Hematopoietic multipotent progenitor cell treated with erythropoietin and hydrocortisone succinate and interleukin-3 and kit ligand, for 17 days (in vitro differentiated cells): ENCODE data around the gene CHRNG.

ENCODE experiments used
- DNase-seq: peaks from one replicate; pipeline ENCODE4 v3.0.0-alpha.2; 2015; ENCODE audit warnings: low spot score

Gene CHRNG, protein sequence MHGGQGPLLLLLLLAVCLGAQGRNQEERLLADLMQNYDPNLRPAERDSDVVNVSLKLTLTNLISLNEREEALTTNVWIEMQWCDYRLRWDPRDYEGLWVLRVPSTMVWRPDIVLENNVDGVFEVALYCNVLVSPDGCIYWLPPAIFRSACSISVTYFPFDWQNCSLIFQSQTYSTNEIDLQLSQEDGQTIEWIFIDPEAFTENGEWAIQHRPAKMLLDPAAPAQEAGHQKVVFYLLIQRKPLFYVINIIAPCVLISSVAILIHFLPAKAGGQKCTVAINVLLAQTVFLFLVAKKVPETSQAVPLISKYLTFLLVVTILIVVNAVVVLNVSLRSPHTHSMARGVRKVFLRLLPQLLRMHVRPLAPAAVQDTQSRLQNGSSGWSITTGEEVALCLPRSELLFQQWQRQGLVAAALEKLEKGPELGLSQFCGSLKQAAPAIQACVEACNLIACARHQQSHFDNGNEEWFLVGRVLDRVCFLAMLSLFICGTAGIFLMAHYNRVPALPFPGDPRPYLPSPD

DNA sequence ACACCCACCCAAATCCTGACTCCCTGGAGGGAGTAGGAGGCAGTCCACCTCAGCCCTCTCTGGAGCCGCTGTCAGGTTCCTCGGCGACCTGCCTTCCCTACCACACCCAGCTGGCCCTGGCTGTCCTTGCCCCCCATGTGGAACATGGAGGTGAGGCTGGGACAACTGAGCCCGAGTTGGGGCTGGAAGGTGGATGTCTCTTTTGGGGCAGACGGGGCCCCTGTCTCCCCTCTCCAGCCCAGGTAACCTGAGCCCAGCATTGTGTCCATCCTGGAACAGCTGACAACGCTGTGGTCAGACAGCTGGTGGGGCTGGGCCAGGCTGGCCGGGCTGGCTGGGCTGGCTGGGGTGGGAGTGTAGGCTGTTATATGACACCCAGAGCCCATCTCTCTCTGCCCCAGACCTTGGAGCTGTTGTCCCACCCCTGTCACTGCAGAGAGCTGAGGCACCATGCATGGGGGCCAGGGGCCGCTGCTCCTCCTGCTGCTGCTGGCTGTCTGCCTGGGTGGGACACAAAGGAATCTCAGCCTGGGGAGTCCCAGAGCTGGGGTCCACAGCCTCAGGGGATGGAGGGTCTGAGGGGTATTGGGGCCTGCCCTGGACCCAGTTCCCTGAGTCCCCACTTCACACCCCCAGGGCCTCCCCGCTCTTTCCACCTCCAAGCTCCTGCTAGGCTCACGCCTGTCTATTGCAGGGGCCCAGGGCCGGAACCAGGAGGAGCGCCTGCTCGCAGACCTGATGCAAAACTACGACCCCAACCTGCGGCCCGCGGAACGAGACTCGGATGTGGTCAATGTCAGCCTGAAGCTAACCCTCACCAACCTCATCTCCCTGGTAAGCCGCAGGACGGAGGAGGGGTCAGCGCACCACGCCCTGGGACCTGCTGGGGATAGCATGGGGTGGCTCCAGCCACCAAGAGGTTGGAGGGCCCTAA lies at the start of gene CHRNG:
Gene CHRNG, plus strand, starts transcription at position 395 of the 934 bp plus-strand sequence. Its CDS starts 56 bp downstream, at position 451.
- DNase-seq = no peak

DNA sequence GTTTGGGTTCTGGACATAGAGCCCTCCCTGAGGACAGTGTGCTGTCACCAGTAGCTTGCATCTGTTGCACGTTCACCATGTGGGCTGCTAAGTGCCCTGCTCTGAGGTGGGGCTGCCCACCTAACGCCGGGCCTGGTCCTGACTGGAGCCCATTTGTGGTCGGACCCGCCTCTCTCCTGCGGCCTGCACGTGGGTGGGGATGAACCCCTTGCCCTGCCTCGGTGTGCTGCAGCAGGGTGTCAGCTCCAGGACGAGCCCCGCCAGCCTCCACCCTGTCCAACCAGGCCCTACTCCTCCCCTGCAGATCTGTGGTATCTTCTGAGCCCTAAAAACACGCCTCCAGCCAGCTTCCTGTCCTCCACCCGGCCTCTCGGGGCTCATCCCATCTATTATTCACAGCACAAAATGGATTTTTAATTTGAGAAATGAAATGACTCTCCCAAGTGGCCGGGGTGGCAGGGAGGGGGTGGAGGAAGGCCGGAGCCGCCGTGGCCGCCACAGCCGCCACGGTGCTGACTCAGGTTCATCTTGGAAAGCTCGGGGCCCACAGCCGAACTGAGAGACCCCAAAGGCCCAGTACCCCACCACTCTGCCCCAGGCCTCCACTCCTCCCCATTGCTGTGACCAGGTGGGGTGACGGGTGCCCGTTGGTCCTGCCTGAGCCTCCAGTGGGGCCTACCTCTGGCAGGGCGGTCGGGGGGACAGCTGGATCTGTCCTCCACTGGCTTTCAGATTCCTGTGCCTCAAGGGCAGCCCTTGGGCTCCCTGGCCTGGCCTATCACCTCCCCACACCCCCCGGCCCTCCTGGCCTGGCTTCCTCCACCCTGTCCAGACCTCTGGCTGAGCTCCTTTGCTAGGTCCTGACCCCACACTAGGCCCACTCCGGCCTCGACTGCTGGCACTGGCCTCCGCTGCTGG lies 49.0 kb upstream of the CHRNG start:
- DNase-seq = no peak

GRCh38 chr2:232491139-232491780 lies 48.2 kb upstream of the CHRNG start:
- DNase-seq = no peak

GRCh38 chr2:232492236-232492848 lies 47.1 kb upstream of the CHRNG start:
- DNase-seq = no peak

GRCh38 chr2:232492963-232493700 lies 46.4 kb upstream of the CHRNG start:
- no peak for DNase-seq

GRCh38 chr2:232493701-232494474 lies 45.6 kb upstream of the CHRNG start:
- no peak for DNase-seq

GRCh38 chr2:232494542-232494941 lies 45.0 kb upstream of the CHRNG start:
- no peak for DNase-seq

- DNase-seq = no peak
Observed at GRCh38 chr2:232495292-232495691, 44.2 kb upstream of the CHRNG start.

GRCh38 chr2:232496501-232497270 lies 42.8 kb upstream of the CHRNG start:
- DNase-seq = no peak

- no peak for DNase-seq
Observed at GRCh38 chr2:232497348-232497747, 42.1 kb upstream of the CHRNG start.

GRCh38 chr2:232498452-232498851 lies 41.0 kb upstream of the CHRNG start:
- DNase-seq = no peak

DNA sequence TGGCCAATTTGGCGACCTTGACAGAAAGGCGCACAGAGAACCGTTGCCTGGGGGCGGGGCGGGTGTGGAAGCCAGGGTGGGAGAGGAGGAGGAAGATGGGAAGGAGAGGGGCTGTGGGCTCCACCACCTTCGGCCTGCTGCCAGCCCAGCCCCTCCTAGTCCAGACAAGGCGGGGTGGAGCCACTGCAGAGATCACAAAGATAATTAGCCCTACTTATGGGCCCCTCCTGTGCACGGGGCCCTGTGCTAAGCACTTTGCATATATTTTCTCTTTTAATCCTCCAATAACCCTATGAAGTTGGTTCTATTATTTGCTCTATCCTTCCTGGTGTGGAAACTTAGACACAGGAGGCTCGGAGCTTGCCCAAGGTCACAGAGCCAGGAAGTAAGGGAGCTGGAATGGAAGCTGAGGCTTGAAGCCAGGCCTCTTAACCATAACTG lies 38.1 kb upstream of the CHRNG start:
- no peak for DNase-seq

GRCh38 chr2:232501794-232502390 lies 37.6 kb upstream of the CHRNG start:
- DNase-seq = no peak

DNA sequence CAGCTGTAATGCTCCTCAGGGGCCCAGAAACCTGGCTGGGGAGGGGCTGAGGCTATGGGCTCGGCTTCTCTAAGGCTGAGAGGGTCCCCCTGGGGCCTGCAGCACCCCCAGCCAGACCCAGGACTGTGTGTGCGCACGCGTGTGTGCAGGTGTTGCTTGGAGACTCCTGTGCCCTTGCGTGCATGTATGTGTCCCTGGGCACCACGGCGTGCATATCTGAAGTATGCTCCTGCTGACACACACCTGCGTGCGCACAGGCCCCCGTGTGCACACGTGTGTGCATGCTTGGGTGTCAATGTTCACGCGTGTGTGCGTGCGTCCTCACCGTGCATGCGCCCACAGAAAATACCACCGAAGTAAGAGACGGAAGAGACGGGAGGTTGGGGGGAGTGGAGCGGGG lies 37.0 kb upstream of the CHRNG start:
- no peak for DNase-seq

DNA sequence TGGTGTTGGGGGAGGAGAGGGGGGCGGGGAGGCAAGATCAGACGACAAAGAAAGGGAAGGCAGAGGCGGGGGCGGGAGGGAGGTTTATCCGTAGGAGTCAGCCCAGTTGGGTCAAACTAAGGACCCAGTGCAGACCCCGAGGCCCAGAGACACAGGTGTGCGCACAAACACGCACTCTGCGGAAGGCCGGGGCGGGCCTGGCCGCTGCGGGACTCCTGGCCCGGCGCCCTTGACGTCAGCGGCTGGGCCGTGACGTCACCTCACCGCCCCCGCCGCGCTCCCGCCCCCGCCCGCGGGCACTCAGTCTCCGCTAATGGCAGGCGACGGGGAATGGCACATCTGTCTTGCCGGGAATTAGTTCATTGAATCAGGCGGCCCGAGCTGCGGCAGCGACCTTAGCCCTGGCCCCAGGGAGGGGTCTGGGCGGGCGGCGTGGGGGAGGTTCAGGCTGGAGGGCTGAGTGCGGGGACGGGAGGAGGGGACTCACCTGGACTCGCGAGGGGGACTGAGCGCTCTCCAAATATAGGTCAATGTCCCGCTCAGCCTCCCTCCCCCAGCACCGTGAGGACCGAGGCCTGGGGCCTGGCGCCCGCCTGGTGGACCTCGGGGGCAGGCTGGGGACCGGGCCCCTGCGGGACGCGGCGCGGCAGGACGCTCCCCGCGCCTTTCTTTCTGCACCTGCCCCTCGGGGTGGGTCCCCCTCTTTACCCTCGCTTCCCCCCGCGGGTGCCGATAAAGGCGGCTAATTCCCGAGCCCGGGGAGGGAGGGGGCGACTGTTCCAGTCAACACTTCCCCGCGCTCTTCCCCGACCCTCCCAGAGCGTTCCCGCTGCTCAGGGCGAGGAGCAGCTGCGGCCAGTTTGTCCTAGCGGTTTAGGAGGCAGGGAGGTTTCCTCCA lies 36.3 kb upstream of the CHRNG start:
- DNase-seq = no peak

GRCh38 chr2:232503809-232504323 lies 35.6 kb upstream of the CHRNG start:
- no peak for DNase-seq

DNA sequence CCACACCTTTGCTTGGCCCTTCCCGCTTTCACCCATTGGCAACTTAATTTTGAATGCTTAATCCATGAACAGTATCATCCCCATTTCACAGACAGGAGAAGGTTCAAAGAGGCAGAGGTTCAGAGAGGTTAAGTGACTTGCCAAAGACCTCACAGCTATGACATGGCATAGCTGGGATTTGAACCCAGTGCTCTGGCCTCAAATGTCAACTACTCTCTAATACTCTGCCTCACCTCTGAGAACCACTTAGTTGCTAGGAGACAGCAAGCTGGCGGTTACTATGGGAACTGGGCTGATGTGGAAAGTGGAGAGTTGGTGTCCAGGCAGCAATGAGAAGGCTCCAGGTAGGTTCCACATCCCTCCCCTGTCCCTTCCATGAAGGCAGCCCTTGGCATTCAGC lies 35.1 kb upstream of the CHRNG start:
- DNase-seq = no peak
